Activated CD4-positive, CD25-positive, alpha-beta regulatory T cell treated with anti-CD3 and anti-CD28 coated beads, Interleukin-2, amount 50 U/mL, for 24 hours (primary cell): ENCODE data around the gene CHRNG.
"Not testable (repeated sequence)": the region's sequence is repeated elsewhere in the genome, so short reads cannot be mapped to it uniquely, and the experiment has no call there.

Source experiments
- ATAC-seq, 2 donors: fragments of 150-1000 bp; cut with Tn5 transposase; one replicate each; pipeline ENCODE4 v1.10.0; 2021; ENCODE audit warnings: mild to moderate bottlenecking in 1 of 2, moderate library complexity in 1 of 2

Gene CHRNG

GRCh38 chr2:232528746-232529460 lies 10.6 kb upstream of the CHRNG start:
- ATAC-seq = no peak

- no peak for ATAC-seq
Observed at GRCh38 chr2:232529806-232530547, 9.5 kb upstream of the CHRNG start.

- ATAC-seq = no peak
Observed at GRCh38 chr2:232530626-232531260, 8.7 kb upstream of the CHRNG start.

- ATAC-seq = no peak
Observed at GRCh38 chr2:232532419-232532818, 7.1 kb upstream of the CHRNG start.

- not testable (repeated sequence) for ATAC-seq
Observed at GRCh38 chr2:232532821-232533220, 6.7 kb upstream of the CHRNG start.

- ATAC-seq = no peak
Observed at GRCh38 chr2:232533944-232534710, 5.4 kb upstream of the CHRNG start.

GRCh38 chr2:232534940-232535651 lies 4.4 kb upstream of the CHRNG start:
- ATAC-seq = no peak

GRCh38 chr2:232535761-232536530 lies 3.5 kb upstream of the CHRNG start:
- no peak for ATAC-seq

GRCh38 chr2:232537079-232537478 lies 2.4 kb upstream of the CHRNG start:
- ATAC-seq = no peak

GRCh38 chr2:232537499-232537898 lies 2.0 kb upstream of the CHRNG start:
- no peak for ATAC-seq

- ATAC-seq = no peak
Observed at GRCh38 chr2:232538671-232539070, 821 bp upstream of the CHRNG start.

- ATAC-seq = no peak
Observed at GRCh38 chr2:232540441-232541041, 1.0 kb downstream of the CHRNG start.

- no peak for ATAC-seq
Observed at GRCh38 chr2:232541195-232541960, 1.9 kb downstream of the CHRNG start.

- ATAC-seq = no peak
Observed at GRCh38 chr2:232541961-232542714, 2.6 kb downstream of the CHRNG start.

GRCh38 chr2:232542715-232543467 lies 3.4 kb downstream of the CHRNG start:
- ATAC-seq = no peak

- no peak for ATAC-seq
Observed at GRCh38 chr2:232543491-232543890, 4.0 kb downstream of the CHRNG start.

- no peak for ATAC-seq
Observed at GRCh38 chr2:232543928-232544631, 4.6 kb downstream of the CHRNG start.

- ATAC-seq = no peak
Observed at GRCh38 chr2:232544674-232545073, 5.2 kb downstream of the CHRNG start.
